K562 (cell line): ENCODE results near the gene SMIM21. TPM values are rescaled to one million over a fixed set of nuclear protein-coding genes. Genes with fewer than 3 reads are reported as not detected.

ENCODE experiments used
- ATAC-seq: fragments of 200-7000 bp; cut with Tn5 transposase; 3 replicates; pipeline ENCODE4 v1.9.1; 2020; ENCODE audit warnings: moderate library complexity
- BruUV-seq: library from RNA; stranded (reverse); fragments of 400-500 nt; replicated peaks from 2 replicates; lab custom pipeline; 2021; lab: Mats Ljungman, UMichigan
- CTCF ChIA-PET: fragments of 300-600 bp; formaldehyde crosslinking; extraction: SDS; loops from one replicate; lab custom pipeline; 2021; ENCODE audit warnings: low intra/inter-chr PET ratio; lab: Yijun Ruan, JAX
- POLR2A ChIA-PET: fragments of 300-600, 350-650 bp; sonication (Branson Sonifier 250); formaldehyde crosslinking; extraction: SDS; loops from one replicate; lab custom pipeline; 2021; ENCODE audit warnings: antibody characterized with exemption, inconsistent platforms; lab: Yijun Ruan, JAX
- DNase-seq, 4 experiments: peaks; one replicate each; pipeline versions ENCODE4 v3.0.0 to v3.0.0-alpha.2; 2011 to 2018; ENCODE audit warnings: low spot score in 3 of 4, mixed read lengths in 3 of 4; ENCODE audit errors: extremely low read depth in 1 of 4
- FAIRE-seq: peaks from 2 replicates; lab custom pipeline; 2011; peaks lifted over from hg19 to GRCh38; lab: Jason Lieb, UNC
- H2AFZ ChIP-seq: 2 replicates; pipeline ENCODE4 v1.6.0; 2011; ENCODE audit warnings: low read depth, low read length, control low read depth, inconsistent platforms
- H3K27ac ChIP-seq: fragments of 200-600 bp; 3 replicates; pipeline ENCODE4 v1.8.0; 2011; ENCODE audit warnings: low read depth, mild to moderate bottlenecking, control low read depth, inconsistent platforms, low read length, moderate library complexity, mixed read lengths; ENCODE audit errors: extremely low read depth
- H3K27me3 ChIP-seq, 2 experiments: fragments of 300-600 bp in 1 of 2; 2 replicates in 1 of 2; 3 replicates in 1 of 2; pipeline versions ENCODE4 v1.6.0 to v1.8.0; 2011; ENCODE audit warnings: inconsistent platforms in 2 of 2, low read length in 2 of 2, mild to moderate bottlenecking in 1 of 2, mixed read lengths in 1 of 2, moderate library complexity in 1 of 2; ENCODE audit not compliant: control insufficient read depth in 2 of 2, insufficient read depth in 2 of 2
- H3K36me3 ChIP-seq: fragments of 300-600 bp; 3 replicates; pipeline ENCODE4 v1.8.0; 2011; ENCODE audit warnings: mild to moderate bottlenecking, low read length, inconsistent platforms; ENCODE audit not compliant: control insufficient read depth, insufficient read depth
- H3K4me1 ChIP-seq, 2 experiments: fragments of 200-600 bp in 1 of 2; replicated peaks in 1 of 2; 2 replicates in 1 of 2; 3 replicates in 1 of 2; pipeline versions ENCODE4 v1.5.1 to v1.8.0; 2011; ENCODE audit warnings: inconsistent platforms in 2 of 2, low read length in 2 of 2, mild to moderate bottlenecking in 1 of 2, mixed read lengths in 1 of 2, moderate library complexity in 1 of 2; ENCODE audit not compliant: control insufficient read depth in 2 of 2, insufficient read depth in 2 of 2
- H3K4me2 ChIP-seq: 2 replicates; pipeline ENCODE4 v1.6.1; 2011; ENCODE audit warnings: low read length, control low read depth, inconsistent platforms, mixed read lengths; ENCODE audit not compliant: insufficient read depth
- H3K4me3 ChIP-seq: fragments of 200-600 bp; sonication (generic), shearing (Covaris generic); 2 replicates; pipeline ENCODE4 v1.5.1; 2016; ENCODE audit warnings: control low read depth, inconsistent platforms
- H3K79me2 ChIP-seq: fragments of 200-600 bp; 3 replicates; pipeline ENCODE4 v1.8.0; 2011; ENCODE audit warnings: low read length, inconsistent platforms; ENCODE audit not compliant: control insufficient read depth, insufficient read depth
- H3K9ac ChIP-seq, 2 experiments: 2 replicates each; pipeline versions ENCODE4 v1.6.0 to v1.6.1; 2011; ENCODE audit warnings: low read depth in 2 of 2, low read length in 2 of 2, control low read depth in 1 of 2, inconsistent platforms in 1 of 2, mild to moderate bottlenecking in 1 of 2, mixed read lengths in 1 of 2; ENCODE audit not compliant: insufficient read depth in 1 of 2
- H3K9me1 ChIP-seq: one replicate; pipeline ENCODE4 v1.6.0; 2011; ENCODE audit warnings: inconsistent platforms, mild to moderate bottlenecking, low read length, moderate library complexity; ENCODE audit not compliant: control insufficient read depth, insufficient read depth
- H3K9me3 ChIP-seq: replicated peaks from 2 replicates; pipeline ENCODE4 v1.5.1; 2011; ENCODE audit warnings: low read depth, low read length, inconsistent platforms; ENCODE audit not compliant: control insufficient read depth, insufficient read depth
- H4K20me1 ChIP-seq: replicated peaks from 2 replicates; pipeline ENCODE4 v1.6.1; 2011; ENCODE audit warnings: low read length, inconsistent platforms, mixed read lengths; ENCODE audit not compliant: control insufficient read depth, insufficient read depth
- NRF1 ChIP-seq, 2 experiments: fragments of 450-650 bp; IDR thresholded peaks in 1 of 2; conservative IDR thresholded peaks in 1 of 2; 2 replicates each; pipeline ENCODE4 v1.6.1; 2014; ENCODE audit warnings: mild to moderate bottlenecking in 2 of 2
- TEAD4 ChIP-seq, 2 experiments: sonication (generic) in 1 of 2; formaldehyde crosslinking in 1 of 2; IDR thresholded peaks; 2 replicates each; pipeline versions ENCODE4 v1.6.1 to v1.8.0; 2012 to 2022; ENCODE audit warnings: borderline replicate concordance in 1 of 2, inconsistent platforms in 1 of 2, low read length in 1 of 2, mild to moderate bottlenecking in 1 of 2, missing genetic modification reagents in 1 of 2
- TFAM ChIP-seq: fragments of 250-450 bp; sonication (Bioruptor Pico); conservative IDR thresholded peaks from 2 replicates; pipeline ENCODE4 v1.5.0; 2021; ENCODE audit warnings: mild to moderate bottlenecking, moderate library complexity
- WGBS: fragments of 100-300 bp; shearing (Covaris generic); methylation state at CpG from one replicate; pipeline ENCODE4 v1.1.6; 2016; ENCODE audit warnings: low coverage, mixed read lengths; ENCODE audit not compliant: insufficient coverage; ENCODE audit errors: missing lambda C conversion rate; 5-methylcytosine and 5-hydroxymethylcytosine counted together
- in situ Hi-C: fragments of 300-500 bp; cut with MboI; formaldehyde crosslinking; loops from 4 replicates; pipeline ENCODE4 v1.15.0; 2018; ENCODE audit warnings: inconsistent platforms, mixed read lengths
- intact Hi-C: fragments of 100-400 bp; cut with micrococcal nuclease; formaldehyde crosslinking; loops from 2 replicates; pipeline ENCODE4 v1.14.2; 2022
- polyA plus RNA-seq, 8 experiments: library from polyadenylated mRNA; depleted of rRNA in 4 of 8; stranded (reverse) in 5 of 8; unstranded in 3 of 8; fragments of >200 nt; fragmentation: Nextera tagmentation in 2 of 8; fragmentation: Illumina TruSeq in 1 of 8; extraction: Ambion mirVana in 2 of 8; extraction: Trizol in 1 of 8; gene quantifications; 2 replicates each; pipeline versions ENCODE4 v1.2.1 to v1.2.3, GENCODE V29; 2011 to 2014; ENCODE audit warnings: inconsistent platforms in 1 of 8, missing spikeins in 1 of 8
- total RNA-seq, 7 experiments: library from RNA; depleted of rRNA in 6 of 7; stranded (reverse); fragments of >200 nt in 6 of 7; fragmentation: Illumina TruSeq in 2 of 7; extraction: Trizol in 2 of 7; gene quantifications; 2 replicates each; pipeline versions ENCODE4 v1.2.1 to v1.2.3, GENCODE V29; 2011 to 2021; ENCODE audit warnings: low replicate concordance in 1 of 7

Gene SMIM21
- total and polyA plus RNA-seq, 9 of the 15 experiments (the other 6 are each of a cell fraction or from before 2014, with no cell fraction given): not detected

GRCh38 chr18:75377926-75378325 is 49.6 kb downstream of the SMIM21 start:
- no peaks in the 10 kb centered on the region for H3K9me1 ChIP-seq
- no peak overlapping the region for H3K4me3 ChIP-seq
- DNase-seq (peak in 2 of 4 experiments; percentile 2 to 9), ATAC-seq (no peak), FAIRE-seq (no peak)
- 12% methylated on average over 8 of the region's 10 CpGs for WGBS
- TF ChIP-seq TEAD4 (IDR thresholded peaks at IDR 0.05; ENCODE audit: low read length) (no peak), TEAD4 (CRISPR knock-in tag; IDR thresholded peaks at IDR 0.05; ENCODE audit: borderline replicate concordance) (no peak), NRF1 (conservative IDR thresholded peaks at IDR 0.05 in 1 of 2, IDR thresholded peaks at IDR 0.05 in 1 of 2) (peak; percentile 70 to 72)
- in situ Hi-C loops (no loop called here), intact Hi-C loops (no loop called here)
- H3K27me3 ChIP-seq: peaks cover 0 to 14% of the 10 kb centered on the region in 2 experiments; a peak in 3 of 5 replicates
- H4K20me1 ChIP-seq: no peaks in the 10 kb centered on the region
- no peak overlapping the region for H3K9ac ChIP-seq
- H3K4me2 ChIP-seq: 0 out of 2 replicates have a peak overlapping the region, but pooled peaks have one; percentile 18
- no peaks in the 10 kb centered on the region for H3K36me3 ChIP-seq
- no peaks in the 10 kb centered on the region for H3K4me1 ChIP-seq
- ChIA-PET CTCF (no interaction called here), POLR2A (no interaction called here)
- no peak overlapping the region for H3K27ac ChIP-seq
- BruUV-seq: no TSS peak
- no peaks in the 10 kb centered on the region for H3K79me2 ChIP-seq
- no peaks in the 10 kb centered on the region for H3K9me3 ChIP-seq
- H2AFZ ChIP-seq: no peak overlapping the region

GRCh38 chr18:75377258-75377657 is 50.2 kb downstream of the SMIM21 start:
- DNase-seq (no peak), FAIRE-seq (no peak), ATAC-seq (no peak)
- Histone ChIP-seq H3K4me1 (no peaks in the 10 kb centered on the region), H3K27ac (no peak overlapping the region), H3K79me2 (no peaks in the 10 kb centered on the region), H3K4me3 (no peak overlapping the region), H3K9me3 (no peaks in the 10 kb centered on the region), H3K27me3 (peaks cover 0 to 14% of the 10 kb centered on the region in 2 experiments; a peak in 3 of 5 replicates), H3K9me1 (no peaks in the 10 kb centered on the region), H3K4me2 (no peak overlapping the region), H3K9ac (no peak overlapping the region), H2AFZ (no peak overlapping the region), H3K36me3 (no peaks in the 10 kb centered on the region), H4K20me1 (no peaks in the 10 kb centered on the region)
- ChIA-PET CTCF (no interaction called here), POLR2A (no interaction called here)
- intact Hi-C loops (no loop called here), in situ Hi-C loops (no loop called here)
- TF ChIP-seq TFAM (CRISPR knock-in tag): no peak
- WGBS: 0% methylated on average over 2 of the region's 2 CpGs
- BruUV-seq: no TSS peak
